Measurements from ENCODE around the gene RXYLT1. TPM values are rescaled to one million over a fixed set of nuclear protein-coding genes. Genes with fewer than 3 reads are reported as not detected.

RXYLT1 gene
- total RNA-seq, 1 donor from 2014 or later, result 10.8 TPM

DNA sequence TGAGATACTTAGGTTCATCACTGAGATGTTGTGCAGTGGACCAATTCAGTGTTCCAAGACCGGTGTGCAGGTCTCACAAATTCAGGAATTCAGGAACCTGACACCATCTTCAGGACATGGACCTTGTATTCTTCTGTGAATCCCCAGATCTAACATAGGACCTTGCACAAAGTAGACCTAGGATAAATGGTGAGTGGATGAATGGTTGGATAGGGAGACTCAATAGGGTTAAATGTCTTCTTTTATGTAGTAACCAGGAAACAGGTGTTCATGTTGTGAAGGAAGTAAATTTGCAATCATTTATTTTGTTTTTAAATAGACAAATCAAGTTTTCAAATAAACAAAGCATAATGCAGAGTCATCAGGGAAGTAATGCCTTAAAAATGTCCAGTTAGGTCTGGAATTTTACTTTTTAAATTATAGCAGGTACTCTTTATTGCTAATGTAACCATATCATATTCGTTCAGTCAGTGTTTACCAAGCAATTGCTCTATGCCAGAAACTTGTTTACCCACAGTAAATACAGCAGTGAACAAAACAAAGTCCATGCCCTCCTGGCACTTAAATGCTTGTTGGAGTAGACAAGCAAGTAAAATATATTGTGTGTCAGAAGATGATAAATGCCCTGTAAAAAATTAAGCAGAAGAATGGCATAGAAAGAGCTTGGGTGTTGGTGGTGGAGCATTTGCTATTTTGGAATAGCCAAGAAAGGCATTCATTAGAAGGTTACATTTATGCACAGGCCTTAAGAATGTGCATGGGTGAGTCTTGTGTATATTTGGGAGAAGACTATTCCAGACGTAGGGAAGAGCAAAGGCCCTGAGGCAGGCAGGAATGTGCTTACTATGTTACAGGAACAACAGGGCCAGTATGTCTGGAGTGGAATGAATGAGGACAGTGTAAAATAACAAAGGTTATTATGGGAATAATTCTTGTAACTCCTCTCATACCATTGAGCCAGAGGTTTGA is 26.3 kb downstream of the RXYLT1 start:
- TF ChIP-seq EZH2phosphoT487 (IDR thresholded peaks at IDR 0.05) (no peak), EZH2 (IDR thresholded peaks at IDR 0.05) (no peak)
- TF ChIP-seq, protein P1, sequence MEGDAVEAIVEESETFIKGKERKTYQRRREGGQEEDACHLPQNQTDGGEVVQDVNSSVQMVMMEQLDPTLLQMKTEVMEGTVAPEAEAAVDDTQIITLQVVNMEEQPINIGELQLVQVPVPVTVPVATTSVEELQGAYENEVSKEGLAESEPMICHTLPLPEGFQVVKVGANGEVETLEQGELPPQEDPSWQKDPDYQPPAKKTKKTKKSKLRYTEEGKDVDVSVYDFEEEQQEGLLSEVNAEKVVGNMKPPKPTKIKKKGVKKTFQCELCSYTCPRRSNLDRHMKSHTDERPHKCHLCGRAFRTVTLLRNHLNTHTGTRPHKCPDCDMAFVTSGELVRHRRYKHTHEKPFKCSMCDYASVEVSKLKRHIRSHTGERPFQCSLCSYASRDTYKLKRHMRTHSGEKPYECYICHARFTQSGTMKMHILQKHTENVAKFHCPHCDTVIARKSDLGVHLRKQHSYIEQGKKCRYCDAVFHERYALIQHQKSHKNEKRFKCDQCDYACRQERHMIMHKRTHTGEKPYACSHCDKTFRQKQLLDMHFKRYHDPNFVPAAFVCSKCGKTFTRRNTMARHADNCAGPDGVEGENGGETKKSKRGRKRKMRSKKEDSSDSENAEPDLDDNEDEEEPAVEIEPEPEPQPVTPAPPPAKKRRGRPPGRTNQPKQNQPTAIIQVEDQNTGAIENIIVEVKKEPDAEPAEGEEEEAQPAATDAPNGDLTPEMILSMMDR (IDR thresholded peaks at IDR 0.05), result no peak
- Mint-ChIP-seq H3K27me3 (ENCODE audit: insufficient read depth, low read depth) (no peaks in the 10 kb centered on the region), H3K4me3 (no peak overlapping the region), H3K36me3 (no peaks in the 10 kb centered on the region), H3K4me1 (no peaks in the 10 kb centered on the region), H3K9me3 (no peaks in the 10 kb centered on the region), H3K27ac (no peak overlapping the region)
- no peaks in the 10 kb centered on the region for H3K79me2 ChIP-seq (ENCODE audit: low read depth)
- no peak overlapping the region for H2AFZ ChIP-seq (replicated peaks)
- H3K4me3 ChIP-seq, result no peak overlapping the region
- no peak for DNase-seq (ENCODE audit: low spot score)
- H3K36me3 ChIP-seq, result peaks cover 3% of the 10 kb centered on the region
- no peaks in the 10 kb centered on the region for H3K27me3 ChIP-seq
- no peak overlapping the region for H3K27ac ChIP-seq
- H3K4me1 ChIP-seq, result no peaks in the 10 kb centered on the region
- no peak overlapping the region for H3K9ac ChIP-seq
- H4K20me1 ChIP-seq (ENCODE audit: low read depth), result no peaks in the 10 kb centered on the region
- no peaks in the 10 kb centered on the region for H3K9me3 ChIP-seq (ENCODE audit: low read depth)
- H3F3A ChIP-seq (ENCODE audit: low read depth), result no peaks in the 10 kb centered on the region
- no peak overlapping the region for H3K4me2 ChIP-seq

DNA sequence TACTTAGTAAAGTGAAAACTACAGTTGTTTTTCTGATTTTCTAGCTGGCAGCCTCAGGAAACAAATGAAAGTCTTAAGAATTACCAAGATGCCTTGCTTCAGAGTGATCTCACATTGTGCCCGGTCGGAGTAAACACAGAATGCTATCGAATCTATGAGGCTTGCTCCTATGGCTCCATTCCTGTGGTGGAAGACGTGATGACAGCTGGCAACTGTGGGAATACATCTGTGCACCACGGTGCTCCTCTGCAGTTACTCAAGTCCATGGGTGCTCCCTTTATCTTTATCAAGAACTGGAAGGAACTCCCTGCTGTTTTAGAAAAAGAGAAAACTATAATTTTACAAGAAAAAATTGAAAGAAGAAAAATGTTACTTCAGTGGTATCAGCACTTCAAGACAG is 28.9 kb downstream of the RXYLT1 start:
- DNase-seq (ENCODE audit: low spot score), result no peak
- H3K4me1 Mint-ChIP-seq, result no peaks in the 10 kb centered on the region
- H3K4me1 ChIP-seq, result no peaks in the 10 kb centered on the region
- no peak overlapping the region for H3K9ac ChIP-seq
- no peaks in the 10 kb centered on the region for H3K9me3 Mint-ChIP-seq
- H3K79me2 ChIP-seq (ENCODE audit: low read depth), result no peaks in the 10 kb centered on the region
- H3K36me3 Mint-ChIP-seq, result no peaks in the 10 kb centered on the region
- H3K27me3 ChIP-seq, result no peaks in the 10 kb centered on the region
- H4K20me1 ChIP-seq (ENCODE audit: low read depth), result no peaks in the 10 kb centered on the region
- no peaks in the 10 kb centered on the region for H3F3A ChIP-seq (ENCODE audit: low read depth)
- no peak overlapping the region for H3K27ac Mint-ChIP-seq
- H3K9me3 ChIP-seq (ENCODE audit: low read depth), result no peaks in the 10 kb centered on the region
- no peak overlapping the region for H3K4me3 ChIP-seq
- H3K4me3 Mint-ChIP-seq, result no peak overlapping the region
- H3K27me3 Mint-ChIP-seq (ENCODE audit: insufficient read depth, low read depth), result no peaks in the 10 kb centered on the region
- H3K27ac ChIP-seq, result no peak overlapping the region
- H2AFZ ChIP-seq (replicated peaks), result no peak overlapping the region
- H3K4me2 ChIP-seq, result no peak overlapping the region
- H3K36me3 ChIP-seq, result no peaks in the 10 kb centered on the region
- TF ChIP-seq EZH2 (IDR thresholded peaks at IDR 0.05), result no peak
- TF ChIP-seq EZH2phosphoT487 (IDR thresholded peaks at IDR 0.05), result no peak
- TF ChIP-seq, protein P1 (IDR thresholded peaks at IDR 0.05), result no peak

DNA sequence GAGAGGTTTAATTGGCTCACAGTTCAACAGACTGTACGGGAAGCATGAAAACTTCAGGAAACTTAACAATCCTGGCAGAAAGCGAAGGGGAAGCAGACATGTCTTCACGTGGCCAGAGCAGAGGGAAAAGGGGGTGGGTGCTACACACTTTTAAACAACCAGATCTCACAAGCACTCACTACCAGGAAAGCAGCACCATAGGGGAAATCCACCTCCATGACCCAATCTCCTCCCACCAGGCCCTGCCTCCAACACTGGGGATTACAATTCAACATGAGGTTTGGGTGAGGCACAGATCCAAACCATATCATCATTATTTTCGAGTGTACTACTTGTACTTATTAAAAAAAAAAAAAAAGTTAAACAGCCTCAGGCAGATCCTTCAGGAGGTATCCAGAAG is 29.9 kb downstream of the RXYLT1 start:
- no peaks in the 10 kb centered on the region for H3K36me3 Mint-ChIP-seq
- no peaks in the 10 kb centered on the region for H4K20me1 ChIP-seq (ENCODE audit: low read depth)
- H3F3A ChIP-seq (ENCODE audit: low read depth), result no peaks in the 10 kb centered on the region
- H3K4me2 ChIP-seq, result no peak overlapping the region
- no peak overlapping the region for H3K9ac ChIP-seq
- no peaks in the 10 kb centered on the region for H3K4me1 Mint-ChIP-seq
- H3K9me3 ChIP-seq (ENCODE audit: low read depth), result no peaks in the 10 kb centered on the region
- H3K27ac ChIP-seq, result no peak overlapping the region
- no peaks in the 10 kb centered on the region for H3K9me3 Mint-ChIP-seq
- H3K36me3 ChIP-seq, result no peaks in the 10 kb centered on the region
- H3K4me3 ChIP-seq, result no peak overlapping the region
- TF ChIP-seq EZH2 (IDR thresholded peaks at IDR 0.05) (no peak), EZH2phosphoT487 (IDR thresholded peaks at IDR 0.05) (no peak)
- TF ChIP-seq, protein P1 (IDR thresholded peaks at IDR 0.05), result no peak
- H3K27me3 ChIP-seq, result no peaks in the 10 kb centered on the region
- H3K4me3 Mint-ChIP-seq, result no peak overlapping the region
- H2AFZ ChIP-seq (replicated peaks), result no peak overlapping the region
- no peak for DNase-seq (ENCODE audit: low spot score)
- H3K27ac Mint-ChIP-seq, result no peak overlapping the region
- H3K4me1 ChIP-seq, result no peaks in the 10 kb centered on the region
- H3K79me2 ChIP-seq (ENCODE audit: low read depth), result no peaks in the 10 kb centered on the region
- H3K27me3 Mint-ChIP-seq (ENCODE audit: insufficient read depth, low read depth), result no peaks in the 10 kb centered on the region

Measured in neural progenitor cell (in vitro differentiated cells).